Gastroesophageal sphincter (tissue), 3 donors: ENCODE measurements around the gene CPNE4.

ENCODE experiments used
- CTCF ChIP-seq, 4 experiments: fragments of 200-600 bp in 2 of 4; fragments of 450-650 bp in 2 of 4; sonication (generic) in 1 of 4; IDR thresholded peaks; one replicate each; pipeline ENCODE4 v1.5.1; 2017 to 2019; ENCODE audit warnings: antibody characterized with exemption in 4 of 4, mild to moderate bottlenecking in 2 of 4, moderate library complexity in 2 of 4
- EP300 ChIP-seq: sonication (generic); formaldehyde crosslinking; IDR thresholded peaks from one replicate; pipeline ENCODE4 v1.6.1; 2017; ENCODE audit warnings: antibody characterized with exemption, mild to moderate bottlenecking
- POLR2AphosphoS5 ChIP-seq: sonication (generic); formaldehyde crosslinking; IDR thresholded peaks from one replicate; pipeline ENCODE4 v1.6.1; 2017; ENCODE audit warnings: antibody characterized with exemption

- TF ChIP-seq CTCF (IDR thresholded peaks at IDR 0.05) (no peak), POLR2AphosphoS5 (no peak), EP300 (no peak)
Measured at GRCh38 chr3:131616719-131617118, 418.1 kb downstream of the CPNE4 start.
